Endothelial cell of umbilical vein (primary cell): ENCODE measurements around the gene XRN2.

Source experiments
- EZH2 ChIP-seq: IDR thresholded peaks from 2 replicates; pipeline ENCODE4 v1.6.1; 2012; ENCODE audit warnings: borderline replicate concordance, low read depth, mild to moderate bottlenecking, moderate library complexity, low read length, inconsistent platforms; ENCODE audit not compliant: severe bottlenecking
- GATA2 ChIP-seq: IDR thresholded peaks from 2 replicates; pipeline ENCODE4 v1.7.0; 2011; ENCODE audit warnings: low read depth, mild to moderate bottlenecking, moderate library complexity, mixed read lengths, low read length; ENCODE audit not compliant: insufficient read length, insufficient read depth
- JUN ChIP-seq: IDR thresholded peaks from 2 replicates; pipeline ENCODE4 v1.6.1; 2011; ENCODE audit warnings: borderline replicate concordance, low read depth; ENCODE audit not compliant: insufficient read length, insufficient read depth
- MYC ChIP-seq: IDR thresholded peaks from one replicate; pipeline ENCODE4 v1.6.1; 2011; ENCODE audit warnings: mild to moderate bottlenecking, low read depth, low read length
- POLR2A ChIP-seq: IDR thresholded peaks from 2 replicates; pipeline ENCODE4 v1.6.1; 2012; ENCODE audit warnings: low read depth, mild to moderate bottlenecking, control low read depth, low read length
- POLR2AphosphoS5 ChIP-seq: IDR thresholded peaks from 2 replicates; pipeline ENCODE4 v1.6.1; 2012; ENCODE audit warnings: low read depth, mild to moderate bottlenecking, control low read depth, low read length, moderate library complexity; ENCODE audit not compliant: insufficient read depth
- TF ChIP-seq, protein P1 (sequence below), 2 donors: IDR thresholded peaks; 1 replicate in 1 of 2; 2 replicates in 1 of 2; pipeline ENCODE4 v1.5.1; 2011; ENCODE audit warnings: low read length in 2 of 2, mild to moderate bottlenecking in 2 of 2, moderate library complexity in 2 of 2, control low read depth in 1 of 2, inconsistent platforms in 1 of 2, low read depth in 1 of 2; ENCODE audit not compliant: insufficient read depth in 1 of 2; ENCODE audit errors: extremely low read depth in 1 of 2

- TF ChIP-seq, protein P1, sequence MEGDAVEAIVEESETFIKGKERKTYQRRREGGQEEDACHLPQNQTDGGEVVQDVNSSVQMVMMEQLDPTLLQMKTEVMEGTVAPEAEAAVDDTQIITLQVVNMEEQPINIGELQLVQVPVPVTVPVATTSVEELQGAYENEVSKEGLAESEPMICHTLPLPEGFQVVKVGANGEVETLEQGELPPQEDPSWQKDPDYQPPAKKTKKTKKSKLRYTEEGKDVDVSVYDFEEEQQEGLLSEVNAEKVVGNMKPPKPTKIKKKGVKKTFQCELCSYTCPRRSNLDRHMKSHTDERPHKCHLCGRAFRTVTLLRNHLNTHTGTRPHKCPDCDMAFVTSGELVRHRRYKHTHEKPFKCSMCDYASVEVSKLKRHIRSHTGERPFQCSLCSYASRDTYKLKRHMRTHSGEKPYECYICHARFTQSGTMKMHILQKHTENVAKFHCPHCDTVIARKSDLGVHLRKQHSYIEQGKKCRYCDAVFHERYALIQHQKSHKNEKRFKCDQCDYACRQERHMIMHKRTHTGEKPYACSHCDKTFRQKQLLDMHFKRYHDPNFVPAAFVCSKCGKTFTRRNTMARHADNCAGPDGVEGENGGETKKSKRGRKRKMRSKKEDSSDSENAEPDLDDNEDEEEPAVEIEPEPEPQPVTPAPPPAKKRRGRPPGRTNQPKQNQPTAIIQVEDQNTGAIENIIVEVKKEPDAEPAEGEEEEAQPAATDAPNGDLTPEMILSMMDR (IDR thresholded peaks at IDR 0.05; ENCODE audit: extremely low read depth in 1 of 2, insufficient read depth in 1 of 2, low read depth in 1 of 2, low read length in 2 of 2) = no peak
- TF ChIP-seq JUN = no peak
- no peak for TF ChIP-seq MYC
- TF ChIP-seq POLR2A = no peak
- TF ChIP-seq POLR2AphosphoS5 = no peak
- TF ChIP-seq GATA2 = no peak
- TF ChIP-seq EZH2 = no peak
Measured at GRCh38 chr20:21258411-21258810, 44.7 kb upstream of the XRN2 start.
